ENCODE measurements around the gene TERF2IP.

DNA sequence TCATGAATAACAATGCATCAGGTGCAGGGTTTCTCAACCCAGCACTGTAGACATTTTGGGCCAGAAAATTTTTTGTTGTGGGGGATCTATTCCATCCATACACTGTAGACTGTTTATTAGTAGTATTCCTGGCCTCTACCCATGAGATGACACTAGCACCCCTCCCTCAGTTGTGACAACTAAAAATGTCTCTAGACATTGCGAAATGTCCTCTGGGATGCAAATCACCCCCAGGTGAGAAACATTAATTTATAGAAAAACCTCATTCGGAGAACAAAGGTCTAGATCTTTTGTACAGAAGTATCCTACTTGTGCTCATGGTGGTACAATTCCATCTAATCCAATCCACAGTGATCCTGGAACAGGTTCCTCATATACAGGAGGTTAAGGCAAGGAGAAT is 28.8 kb upstream of the TERF2IP start:
- TF ChIP-seq, protein P1, sequence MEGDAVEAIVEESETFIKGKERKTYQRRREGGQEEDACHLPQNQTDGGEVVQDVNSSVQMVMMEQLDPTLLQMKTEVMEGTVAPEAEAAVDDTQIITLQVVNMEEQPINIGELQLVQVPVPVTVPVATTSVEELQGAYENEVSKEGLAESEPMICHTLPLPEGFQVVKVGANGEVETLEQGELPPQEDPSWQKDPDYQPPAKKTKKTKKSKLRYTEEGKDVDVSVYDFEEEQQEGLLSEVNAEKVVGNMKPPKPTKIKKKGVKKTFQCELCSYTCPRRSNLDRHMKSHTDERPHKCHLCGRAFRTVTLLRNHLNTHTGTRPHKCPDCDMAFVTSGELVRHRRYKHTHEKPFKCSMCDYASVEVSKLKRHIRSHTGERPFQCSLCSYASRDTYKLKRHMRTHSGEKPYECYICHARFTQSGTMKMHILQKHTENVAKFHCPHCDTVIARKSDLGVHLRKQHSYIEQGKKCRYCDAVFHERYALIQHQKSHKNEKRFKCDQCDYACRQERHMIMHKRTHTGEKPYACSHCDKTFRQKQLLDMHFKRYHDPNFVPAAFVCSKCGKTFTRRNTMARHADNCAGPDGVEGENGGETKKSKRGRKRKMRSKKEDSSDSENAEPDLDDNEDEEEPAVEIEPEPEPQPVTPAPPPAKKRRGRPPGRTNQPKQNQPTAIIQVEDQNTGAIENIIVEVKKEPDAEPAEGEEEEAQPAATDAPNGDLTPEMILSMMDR (optimal IDR thresholded peaks at IDR 0.05 in 1 of 3, IDR thresholded peaks at IDR 0.05 in 1 of 3, conservative IDR thresholded peaks at IDR 0.05 in 1 of 3; ENCODE audit: extremely low read depth in 1 of 3, insufficient read depth in 2 of 3, low read length in 3 of 3), result no peak
- no peak for TF ChIP-seq EZH2 (IDR thresholded peaks at IDR 0.05; ENCODE audit: low read length)
